Parietal lobe (tissue), 1 donor: Measurements from ENCODE around the gene CXorf58. TPM values are rescaled to one million over a fixed set of nuclear protein-coding genes. Genes with fewer than 3 reads are reported as not detected.

Source experiments
- total RNA-seq: library from RNA; depleted of rRNA; stranded (reverse); fragments of >200 nt; gene quantifications from one replicate; pipeline ENCODE4 v1.2.3, GENCODE V29; 2014

The CXorf58 gene
- not detected for total RNA-seq

GRCh38 chrX:23907498-23908218, at the start of gene CXorf58, which contains the start of gene APOO:
CXorf58 (plus strand) TSS chrX:23908006; CDS start chrX:23910303, 2,297 bp downstream.
APOO (minus strand) TSS chrX:23907938; CDS start chrX:23907702, 236 bp downstream.

Other genes starting within 250 kb of the CXorf58 start
- gene PRDX4, start 240.5 kb upstream of the CXorf58 start, total RNA-seq, result 27.2 TPM
- 29.7 TPM for gene ACOT9, start 164.7 kb upstream of the CXorf58 start, total RNA-seq
- gene SAT1, start 124.8 kb upstream of the CXorf58 start, total RNA-seq, result 66.0 TPM
- gene APOO, start 68 bp upstream of the CXorf58 start, total RNA-seq, result 32.9 TPM
- 26.6 TPM for gene KLHL15, start 119.2 kb downstream of the CXorf58 start, total RNA-seq
- gene EIF2S3, start 146.9 kb downstream of the CXorf58 start, total RNA-seq, result 142 TPM
- gene ZFX, start 241.7 kb downstream of the CXorf58 start, total RNA-seq, result 48.8 TPM